Vagina (tissue), 2 donors: ENCODE results near the gene HYDIN. TPM values are rescaled to one million over a fixed set of nuclear protein-coding genes. Genes with fewer than 3 reads are reported as not detected.

Experiments used
- DNase-seq, 2 donors: peaks; one replicate each; pipeline ENCODE4 v3.0.0-alpha.2; 2017; ENCODE audit errors: extremely low spot score in 2 of 2
- H3K27ac ChIP-seq: fragments of 200-600 bp; sonication (generic); one replicate; pipeline ENCODE4 v1.5.1; 2019
- H3K27me3 ChIP-seq: fragments of 200-600 bp; sonication (generic); one replicate; pipeline ENCODE4 v1.5.1; 2019
- H3K36me3 ChIP-seq, 2 donors: fragments of 200-600 bp; sonication (generic); one replicate each; pipeline ENCODE4 v1.5.1; 2017 to 2019
- H3K4me1 ChIP-seq: fragments of 200-600 bp; sonication (generic); one replicate; pipeline ENCODE4 v1.5.1; 2019
- H3K4me3 ChIP-seq, 2 donors: fragments of 200-600 bp; sonication (generic); 1 replicate in 1 of 2; 2 replicates in 1 of 2; pipeline ENCODE4 v1.5.1; 2016 to 2019
- H3K9me3 ChIP-seq: fragments of 200-600 bp; sonication (generic); one replicate; pipeline ENCODE4 v1.5.1; 2019
- POLR2A ChIP-seq, 2 donors: fragments of 450-650 bp; IDR thresholded peaks; one replicate each; pipeline ENCODE4 v1.6.1; 2017; ENCODE audit warnings: antibody characterized with exemption in 2 of 2, mild to moderate bottlenecking in 2 of 2, moderate library complexity in 2 of 2
- POLR2AphosphoS5 ChIP-seq, 2 donors: sonication (generic); formaldehyde crosslinking; IDR thresholded peaks; one replicate each; pipeline ENCODE4 v1.9.0; 2017; ENCODE audit warnings: antibody characterized with exemption in 2 of 2, mild to moderate bottlenecking in 2 of 2, low read depth in 1 of 2; ENCODE audit not compliant: insufficient read depth in 1 of 2
- intact Hi-C: fragments of 100-400 bp; cut with DNase I; formaldehyde crosslinking; loops from one replicate; pipeline ENCODE4 v1.15.1; 2023
- total RNA-seq: library from RNA; depleted of rRNA; stranded (reverse); fragments of >200 nt; gene quantifications from one replicate; pipeline ENCODE4 v1.2.3, GENCODE V29; 2016
- TF ChIP-seq, protein P1 (sequence below), 3 experiments: fragments of 450-650 bp in 2 of 3; fragments of 200-600 bp in 1 of 3; sonication (generic) in 1 of 3; IDR thresholded peaks; one replicate each; pipeline ENCODE4 v1.5.1; 2017 to 2019; ENCODE audit warnings: antibody characterized with exemption in 3 of 3, mild to moderate bottlenecking in 2 of 3, moderate library complexity in 2 of 3

Gene HYDIN
- total RNA-seq, 1 donor from 2014 or later = not detected

DNA sequence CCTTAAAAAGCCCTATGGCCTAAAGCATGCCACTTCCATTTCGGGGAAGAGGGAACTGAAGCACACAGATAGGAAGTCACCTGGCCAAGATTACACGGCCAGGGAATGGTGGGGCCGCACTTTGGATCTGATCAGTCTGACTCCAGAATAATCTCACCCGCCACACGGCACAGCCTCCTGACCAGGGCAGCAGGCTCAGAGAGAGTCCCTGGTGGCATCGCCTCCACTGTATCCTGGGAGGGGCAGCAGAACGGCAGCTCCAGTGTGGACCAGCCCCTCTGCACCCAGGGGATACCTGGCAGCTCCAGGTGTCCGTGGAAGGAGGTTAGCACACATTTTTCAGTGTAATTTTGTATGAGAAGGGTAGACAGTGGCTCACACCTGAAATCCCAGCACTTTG, 465.0 kb downstream of the HYDIN start:
- Histone ChIP-seq H3K36me3 (peaks cover 0 to 13% of the 10 kb centered on the region in 2 donors), H3K4me1 (peaks cover 19% of the 10 kb centered on the region), H3K27me3 (no peaks in the 10 kb centered on the region), H3K9me3 (no peaks in the 10 kb centered on the region), H3K4me3 (no peak overlapping the region), H3K27ac (no peak overlapping the region)
- DNase-seq = no peak
- intact Hi-C loops = no loop called here
- TF ChIP-seq POLR2AphosphoS5 (IDR thresholded peaks at IDR 0.05; ENCODE audit: insufficient read depth in 1 of 2, low read depth in 1 of 2) (no peak), POLR2A (IDR thresholded peaks at IDR 0.05) (no peak)
- TF ChIP-seq, protein P1, sequence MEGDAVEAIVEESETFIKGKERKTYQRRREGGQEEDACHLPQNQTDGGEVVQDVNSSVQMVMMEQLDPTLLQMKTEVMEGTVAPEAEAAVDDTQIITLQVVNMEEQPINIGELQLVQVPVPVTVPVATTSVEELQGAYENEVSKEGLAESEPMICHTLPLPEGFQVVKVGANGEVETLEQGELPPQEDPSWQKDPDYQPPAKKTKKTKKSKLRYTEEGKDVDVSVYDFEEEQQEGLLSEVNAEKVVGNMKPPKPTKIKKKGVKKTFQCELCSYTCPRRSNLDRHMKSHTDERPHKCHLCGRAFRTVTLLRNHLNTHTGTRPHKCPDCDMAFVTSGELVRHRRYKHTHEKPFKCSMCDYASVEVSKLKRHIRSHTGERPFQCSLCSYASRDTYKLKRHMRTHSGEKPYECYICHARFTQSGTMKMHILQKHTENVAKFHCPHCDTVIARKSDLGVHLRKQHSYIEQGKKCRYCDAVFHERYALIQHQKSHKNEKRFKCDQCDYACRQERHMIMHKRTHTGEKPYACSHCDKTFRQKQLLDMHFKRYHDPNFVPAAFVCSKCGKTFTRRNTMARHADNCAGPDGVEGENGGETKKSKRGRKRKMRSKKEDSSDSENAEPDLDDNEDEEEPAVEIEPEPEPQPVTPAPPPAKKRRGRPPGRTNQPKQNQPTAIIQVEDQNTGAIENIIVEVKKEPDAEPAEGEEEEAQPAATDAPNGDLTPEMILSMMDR (IDR thresholded peaks at IDR 0.05) = no peak

DNA sequence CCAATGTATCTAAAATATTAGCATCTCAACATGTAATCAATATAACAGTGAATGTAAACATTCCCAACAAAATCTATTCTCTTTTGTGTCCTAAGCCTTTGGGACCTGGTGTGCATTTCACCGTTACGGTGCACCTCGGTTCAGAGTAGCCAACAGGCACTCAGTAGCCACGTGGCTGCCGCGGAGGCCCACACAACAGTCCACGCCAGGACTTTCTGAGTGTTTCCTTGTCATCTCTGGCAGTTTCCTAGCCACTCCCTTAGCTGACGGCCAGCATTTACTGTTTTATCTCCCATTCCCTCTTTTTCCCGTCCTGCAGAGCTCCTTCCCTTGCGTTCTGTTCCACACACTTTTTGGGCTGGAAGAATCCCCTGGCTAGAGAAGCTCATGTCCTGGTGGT, 465.9 kb downstream of the HYDIN start:
- no peak for TF ChIP-seq POLR2AphosphoS5 (IDR thresholded peaks at IDR 0.05; ENCODE audit: insufficient read depth in 1 of 2, low read depth in 1 of 2)
- TF ChIP-seq POLR2A (IDR thresholded peaks at IDR 0.05) = no peak
- TF ChIP-seq, protein P1 (IDR thresholded peaks at IDR 0.05) = no peak
- intact Hi-C loops = no loop called here
- peaks cover 0 to 13% of the 10 kb centered on the region in 2 donors for H3K36me3 ChIP-seq

DNA sequence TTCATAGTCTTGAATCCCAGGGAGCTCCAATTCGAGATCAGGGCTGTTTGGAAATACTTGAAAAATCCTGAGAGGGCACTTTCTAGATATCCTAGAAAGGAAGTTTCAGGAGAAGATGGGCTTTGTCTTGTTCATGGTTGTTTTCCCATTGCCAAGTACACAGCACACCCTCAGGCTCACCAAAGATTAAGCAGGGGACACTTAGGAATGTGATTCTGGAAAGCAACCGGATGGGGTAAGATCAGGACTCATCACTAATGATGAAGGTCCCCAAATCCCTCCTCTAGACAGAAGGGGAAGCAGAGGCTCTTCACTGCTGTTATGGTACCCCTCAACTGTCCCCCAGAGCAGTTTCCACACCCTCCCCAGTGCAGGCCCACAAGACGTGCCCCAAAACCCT, 470.3 kb downstream of the HYDIN start:
- Histone ChIP-seq H3K4me1 (peaks cover 29% of the 10 kb centered on the region), H3K4me3 (no peak overlapping the region), H3K27me3 (no peaks in the 10 kb centered on the region), H3K27ac (peak overlapping the region; percentile 73), H3K9me3 (no peaks in the 10 kb centered on the region), H3K36me3 (peaks cover 0 to 8% of the 10 kb centered on the region in 2 donors)
- no peak for TF ChIP-seq POLR2AphosphoS5 (IDR thresholded peaks at IDR 0.05; ENCODE audit: insufficient read depth in 1 of 2, low read depth in 1 of 2)
- TF ChIP-seq, protein P1 (IDR thresholded peaks at IDR 0.05) = no peak
- TF ChIP-seq POLR2A (IDR thresholded peaks at IDR 0.05) = no peak
- intact Hi-C loops = no loop called here
- no peak for DNase-seq

More for the DNA sequence above, 465.9 kb downstream of the HYDIN start:
- H3K4me3 ChIP-seq = no peak overlapping the region
- no peak overlapping the region for H3K27ac ChIP-seq
- H3K9me3 ChIP-seq = no peaks in the 10 kb centered on the region
- DNase-seq = no peak
- H3K4me1 ChIP-seq = peaks cover 27% of the 10 kb centered on the region
- no peaks in the 10 kb centered on the region for H3K27me3 ChIP-seq

DNA sequence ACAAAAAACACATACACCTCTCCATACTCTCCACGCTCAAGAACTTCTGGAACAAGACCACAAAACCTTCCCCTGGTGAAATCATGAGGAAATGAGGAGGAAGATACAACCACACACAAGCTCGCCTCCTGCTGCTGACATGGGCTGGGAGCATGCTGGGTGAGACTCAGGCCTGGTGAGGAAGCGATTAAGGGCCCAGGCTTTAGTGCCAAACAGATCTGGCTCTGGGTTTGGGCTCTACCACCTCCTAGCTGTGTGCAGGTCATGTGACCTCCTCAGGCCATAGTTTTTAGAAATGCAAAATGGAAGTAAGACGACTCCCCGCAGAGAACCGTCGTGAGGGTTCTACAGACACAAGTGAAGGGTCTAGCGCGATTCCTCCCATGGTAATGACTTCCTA, 470.9 kb downstream of the HYDIN start:
- intact Hi-C loops = loop anchor here (10.0 kb wide), 1 partner anchor 235 kb away; the partner anchor contains the start of genes COG4 and SF3B3
- no peak for TF ChIP-seq POLR2A (IDR thresholded peaks at IDR 0.05)
- TF ChIP-seq, protein P1 (IDR thresholded peaks at IDR 0.05) = no peak
- no peak for TF ChIP-seq POLR2AphosphoS5 (IDR thresholded peaks at IDR 0.05; ENCODE audit: insufficient read depth in 1 of 2, low read depth in 1 of 2)
- Histone ChIP-seq H3K4me3 (no peak overlapping the region), H3K36me3 (peaks cover 0 to 8% of the 10 kb centered on the region in 2 donors), H3K27ac (peak overlapping the region; percentile 73), H3K9me3 (no peaks in the 10 kb centered on the region), H3K27me3 (no peaks in the 10 kb centered on the region), H3K4me1 (peaks cover 29% of the 10 kb centered on the region)
- DNase-seq = no peak

DNA sequence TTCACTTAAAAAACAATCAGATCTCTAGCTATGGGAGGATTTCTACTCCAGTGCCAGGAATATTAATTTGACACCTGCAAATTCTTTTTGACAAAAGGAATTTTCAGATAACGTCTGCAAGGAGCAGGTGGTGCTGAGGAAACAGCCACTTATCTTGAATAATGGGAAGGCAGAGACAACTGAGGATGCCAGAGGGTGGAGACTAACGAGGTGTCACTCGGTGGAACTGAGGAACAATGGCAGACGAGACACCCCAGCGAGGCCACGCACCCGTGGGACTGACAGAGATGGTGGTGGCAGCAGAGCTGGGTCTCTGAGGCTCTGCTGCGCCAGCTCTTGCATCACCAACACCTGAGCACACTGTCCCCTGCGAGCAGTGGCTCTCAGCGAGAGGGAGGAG, 471.7 kb downstream of the HYDIN start:
- intact Hi-C loops = loop anchor here (10.0 kb wide), 1 partner anchor 234 kb away; the partner anchor contains the start of genes COG4 and SF3B3
- no peak overlapping the region for H3K27ac ChIP-seq
- peaks cover 32% of the 10 kb centered on the region for H3K4me1 ChIP-seq
- DNase-seq = no peak
- H3K4me3 ChIP-seq = no peak overlapping the region
- H3K36me3 ChIP-seq = peaks cover 0 to 8% of the 10 kb centered on the region in 2 donors
- no peaks in the 10 kb centered on the region for H3K27me3 ChIP-seq
- TF ChIP-seq, protein P1 (IDR thresholded peaks at IDR 0.05) = no peak
- TF ChIP-seq POLR2AphosphoS5 (IDR thresholded peaks at IDR 0.05; ENCODE audit: insufficient read depth in 1 of 2, low read depth in 1 of 2) (no peak), POLR2A (IDR thresholded peaks at IDR 0.05) (no peak)
- no peaks in the 10 kb centered on the region for H3K9me3 ChIP-seq
